Daoy (cell line): ENCODE measurements around the gene FLAD1. TPM values are rescaled to one million over a fixed set of nuclear protein-coding genes. Genes with fewer than 3 reads are reported as not detected.

Experiments
- DNase-seq: peaks from one replicate; pipeline ENCODE4 v3.0.0-alpha.2; 2015; ENCODE audit warnings: low read depth
- total RNA-seq: library from RNA; depleted of rRNA; stranded (reverse); fragments of >200 nt; shearing (Covaris generic); gene quantifications from 2 replicates; pipeline ENCODE4 v1.2.3, GENCODE V29; 2014

The FLAD1 gene
- total RNA-seq, 1 experiment from 2014 or later, result 48.1 TPM

DNA sequence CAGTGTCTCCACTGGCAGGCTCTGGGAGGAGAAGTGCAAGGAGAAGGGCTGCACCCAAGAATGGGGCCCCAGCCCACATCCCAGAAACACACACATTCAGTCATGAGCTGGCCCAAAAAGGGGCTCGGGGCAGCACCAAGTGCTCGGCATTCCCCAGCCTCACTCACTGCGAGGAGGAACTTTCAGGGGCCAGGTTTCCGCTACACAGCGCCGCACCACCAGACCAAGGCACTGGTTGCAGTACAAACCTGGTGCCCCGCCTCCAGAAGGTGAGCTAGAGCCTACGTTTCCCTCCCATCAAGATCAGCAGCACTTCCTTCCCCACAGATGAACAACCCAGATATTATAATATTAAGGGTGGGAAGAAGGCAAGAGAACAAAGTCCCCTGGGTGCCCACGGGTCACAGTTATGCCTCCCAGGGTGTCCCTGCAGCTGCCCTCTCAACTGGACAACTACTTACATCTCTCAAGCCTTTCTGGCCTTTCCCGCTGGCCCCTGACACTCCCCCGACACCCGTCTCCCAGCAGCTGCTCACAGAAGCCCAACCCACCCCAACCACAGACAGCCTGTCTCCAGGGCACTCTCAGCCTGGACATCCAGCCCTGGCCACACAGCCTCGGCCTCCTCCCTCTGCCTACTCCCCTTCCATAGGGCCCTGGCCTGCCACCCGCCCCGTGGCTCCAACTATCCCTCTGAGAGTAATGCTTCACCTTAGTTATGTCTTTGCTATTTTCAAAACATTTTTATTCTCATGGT lies 31.1 kb upstream of the FLAD1 start:
- DNase-seq, result no peak

DNA sequence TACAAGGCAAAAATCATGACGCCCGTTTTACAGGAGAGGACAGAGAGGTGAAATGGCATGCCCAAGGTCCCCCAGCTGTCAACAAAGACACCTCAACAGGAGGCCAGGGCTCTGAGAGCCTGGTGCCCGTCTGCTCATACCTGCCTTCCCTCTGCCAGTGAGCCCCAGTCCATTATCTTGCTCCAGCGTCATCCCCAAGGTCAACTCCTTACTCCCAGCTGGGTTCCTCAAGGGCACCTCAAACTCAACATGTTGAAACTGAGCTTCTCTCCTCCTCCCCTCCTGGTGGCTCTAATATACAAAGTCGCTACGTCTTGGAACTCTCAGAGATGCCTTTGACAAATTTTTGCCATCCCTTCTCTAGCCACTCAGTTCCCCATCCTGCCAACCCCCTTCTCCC lies 30.5 kb upstream of the FLAD1 start:
- DNase-seq, result no peak

- no peak for DNase-seq
Observed at GRCh38 chr1:154953611-154954038, 29.5 kb upstream of the FLAD1 start.

- no peak for DNase-seq
Observed at GRCh38 chr1:154954541-154954940, 28.6 kb upstream of the FLAD1 start.

DNA sequence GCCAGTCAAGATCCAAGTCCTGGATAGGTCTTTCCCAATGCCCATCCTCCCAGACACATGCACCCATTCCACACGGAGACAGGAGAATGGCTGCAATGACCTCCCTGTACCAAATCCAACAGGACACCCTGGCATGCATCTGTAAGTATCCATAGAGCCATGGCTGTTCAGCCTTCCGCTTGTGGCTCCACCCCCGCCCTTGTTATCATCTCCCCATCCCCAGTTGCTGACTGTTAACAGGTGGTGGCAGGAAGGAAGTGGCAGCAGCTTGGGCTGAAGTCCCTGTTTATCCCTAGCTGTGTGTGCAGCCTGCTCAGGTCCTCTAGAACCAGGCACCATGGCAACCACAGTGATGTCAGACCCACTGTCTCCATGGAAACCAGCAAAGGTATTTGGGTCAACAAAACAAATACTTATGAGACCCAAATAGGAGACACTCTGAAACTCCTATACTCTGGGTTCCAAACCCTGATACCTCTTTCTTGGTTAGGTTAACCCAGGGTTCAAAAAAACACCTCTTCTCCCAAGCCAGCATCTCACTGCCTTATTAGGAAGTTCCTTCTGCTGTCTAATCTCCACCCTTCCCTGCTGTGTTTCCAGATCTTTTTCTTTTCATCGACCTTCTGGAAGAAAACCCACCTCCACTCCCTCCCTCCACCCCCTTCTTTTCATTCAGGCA lies 28.0 kb upstream of the FLAD1 start:
- DNase-seq, result peak; percentile 64

- DNase-seq, result peak; percentile 86
Observed at GRCh38 chr1:154955718-154956543, 27.2 kb upstream of the FLAD1 start, which contains the start of gene PBXIP1. Gene PBXIP1 (minus strand): TSS chr1:154956099. CDS start chr1:154953721, 2,378 bp downstream.

- DNase-seq, result no peak
Observed at GRCh38 chr1:154956544-154956941, 26.6 kb upstream of the FLAD1 start.

DNA sequence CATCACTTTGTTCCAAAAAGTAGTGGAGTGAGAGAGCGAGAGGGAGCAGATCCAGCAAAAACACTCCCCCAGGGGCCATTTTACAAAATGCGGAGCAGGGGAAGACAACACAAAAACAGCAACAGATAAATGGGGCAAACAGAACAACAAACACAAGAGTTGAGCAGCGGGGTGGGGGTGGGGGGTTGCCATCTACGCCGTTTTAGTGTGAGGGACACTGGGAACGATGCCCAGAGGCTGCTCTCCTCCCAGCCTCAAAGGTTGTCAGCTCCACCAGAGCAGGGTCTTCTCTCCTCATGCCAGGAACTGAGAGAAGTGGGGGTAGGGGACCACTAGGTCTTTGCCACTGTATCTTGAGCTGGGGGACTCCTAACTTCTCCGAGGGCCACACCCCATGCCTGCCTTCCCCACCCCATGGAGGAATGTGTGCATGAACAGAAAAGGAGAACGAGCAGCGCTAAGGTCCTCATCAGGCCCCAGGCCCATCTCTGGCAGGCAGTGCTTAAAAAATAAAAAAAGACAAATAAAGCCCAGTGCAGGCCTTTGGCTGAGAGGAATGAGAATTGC lies 26.0 kb upstream of the FLAD1 start:
- DNase-seq, result no peak

- DNase-seq, result no peak
Observed at GRCh38 chr1:154958036-154958435, 25.1 kb upstream of the FLAD1 start.

DNA sequence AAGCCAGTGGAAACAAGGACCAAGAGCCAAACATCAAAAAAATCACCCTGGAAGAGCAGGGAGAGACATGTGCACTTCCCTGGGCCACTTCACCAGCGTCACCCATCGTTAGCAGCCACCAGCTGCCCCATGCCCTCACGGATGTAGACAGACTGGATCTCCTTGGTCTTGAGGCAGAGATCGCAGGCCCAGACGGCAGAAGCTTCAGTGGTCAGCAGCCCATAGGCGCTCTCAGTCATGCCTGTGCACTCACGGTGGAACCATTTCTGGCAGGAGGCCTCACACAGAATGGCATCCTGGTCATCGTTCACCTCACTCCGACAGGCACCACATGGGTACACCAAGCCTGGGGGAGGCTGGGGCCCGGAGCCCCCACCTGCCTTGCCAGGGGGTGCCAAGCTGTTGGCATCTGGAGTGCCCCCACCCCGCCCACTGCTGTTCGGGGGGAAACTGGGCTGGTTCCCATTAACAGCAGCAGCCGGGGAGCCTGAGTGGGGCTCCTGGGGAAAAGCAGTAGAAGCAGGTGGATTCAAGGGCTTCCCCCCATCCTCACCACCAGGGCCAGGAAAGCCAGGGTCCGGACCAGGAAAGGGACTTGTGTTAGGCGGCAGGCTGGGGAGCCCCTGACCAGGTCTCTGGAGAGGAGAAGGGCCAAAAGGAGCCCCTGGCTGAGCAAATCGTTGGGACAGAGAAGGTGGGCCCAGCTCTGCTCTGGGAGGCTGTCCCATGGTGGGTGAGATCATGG lies 24.3 kb upstream of the FLAD1 start:
- no peak for DNase-seq

- no peak for DNase-seq
Observed at GRCh38 chr1:154959426-154959780, 23.7 kb upstream of the FLAD1 start.

- no peak for DNase-seq
Observed at GRCh38 chr1:154960446-154961136, 22.6 kb upstream of the FLAD1 start.

- peak; percentile 88 for DNase-seq
Observed at GRCh38 chr1:154961207-154962155, 21.7 kb upstream of the FLAD1 start, which contains the start of gene PYGO2. Gene PYGO2 (minus strand): TSS chr1:154961782. CDS start chr1:154961576, 206 bp downstream.

GRCh38 chr1:154962156-154962749 lies 20.9 kb upstream of the FLAD1 start:
- DNase-seq, result peak; percentile 49

DNA sequence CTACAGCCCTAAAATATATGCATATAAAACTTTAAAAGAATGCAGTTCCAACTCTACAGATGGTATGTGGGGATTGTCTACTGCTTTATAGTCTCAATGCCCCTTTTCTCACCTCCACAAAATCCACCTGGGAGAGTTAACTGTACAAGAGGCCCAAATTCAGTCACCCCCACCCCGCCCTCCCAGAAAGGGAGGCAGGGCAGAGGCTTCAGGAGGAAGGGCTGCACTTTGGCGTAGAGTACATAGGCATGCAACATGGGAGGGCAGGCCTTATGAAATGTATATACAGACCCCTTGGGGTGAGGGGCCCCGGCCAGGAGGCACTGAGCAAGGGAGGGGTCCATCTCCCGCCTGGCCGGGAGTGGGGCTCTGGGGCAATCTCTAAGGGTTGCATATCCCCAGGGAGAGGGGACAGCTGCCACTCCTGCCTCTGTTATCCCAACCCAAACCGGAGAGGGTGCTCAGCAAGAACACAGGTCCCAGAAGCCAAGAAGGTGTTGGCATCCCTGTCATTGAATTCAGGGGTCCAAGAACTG lies 20.3 kb upstream of the FLAD1 start:
- DNase-seq, result no peak

- no peak for DNase-seq
Observed at GRCh38 chr1:154963643-154964042, 19.5 kb upstream of the FLAD1 start.

DNA sequence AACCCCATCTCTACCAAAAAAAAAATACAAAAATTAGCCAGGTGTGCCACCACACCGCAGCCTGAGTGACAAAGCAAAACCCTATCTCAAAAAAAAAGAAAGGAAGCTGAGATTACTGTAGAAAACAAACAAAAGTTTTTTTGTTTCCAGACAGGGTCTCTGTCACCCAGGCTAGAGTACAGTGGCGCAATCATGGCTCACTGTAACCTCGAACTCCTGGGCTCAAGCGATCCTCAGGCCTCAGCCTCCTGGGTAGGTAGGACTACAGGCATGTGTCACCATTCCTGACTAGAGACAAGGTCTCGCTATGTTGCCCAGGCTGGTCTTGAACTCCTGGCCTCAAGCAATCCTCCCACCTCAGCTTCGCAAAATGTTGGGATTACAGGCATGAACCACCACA lies 18.8 kb upstream of the FLAD1 start:
- DNase-seq, result no peak

- no peak for DNase-seq
Observed at GRCh38 chr1:154966111-154966510, 17.0 kb upstream of the FLAD1 start.
